ENCODE measurements around the gene KLHL21. TPM values are rescaled to one million over a fixed set of nuclear protein-coding genes. Genes with fewer than 3 reads are reported as not detected.

The KLHL21 gene
- total RNA-seq, 1 donor from 2014 or later = 20.0 TPM

GRCh38 chr1:6627031-6627430 is 24.4 kb upstream of the KLHL21 start:
- ATAC-seq = no peak
- DNase-seq (ENCODE audit: low spot score) = no peak

DNA sequence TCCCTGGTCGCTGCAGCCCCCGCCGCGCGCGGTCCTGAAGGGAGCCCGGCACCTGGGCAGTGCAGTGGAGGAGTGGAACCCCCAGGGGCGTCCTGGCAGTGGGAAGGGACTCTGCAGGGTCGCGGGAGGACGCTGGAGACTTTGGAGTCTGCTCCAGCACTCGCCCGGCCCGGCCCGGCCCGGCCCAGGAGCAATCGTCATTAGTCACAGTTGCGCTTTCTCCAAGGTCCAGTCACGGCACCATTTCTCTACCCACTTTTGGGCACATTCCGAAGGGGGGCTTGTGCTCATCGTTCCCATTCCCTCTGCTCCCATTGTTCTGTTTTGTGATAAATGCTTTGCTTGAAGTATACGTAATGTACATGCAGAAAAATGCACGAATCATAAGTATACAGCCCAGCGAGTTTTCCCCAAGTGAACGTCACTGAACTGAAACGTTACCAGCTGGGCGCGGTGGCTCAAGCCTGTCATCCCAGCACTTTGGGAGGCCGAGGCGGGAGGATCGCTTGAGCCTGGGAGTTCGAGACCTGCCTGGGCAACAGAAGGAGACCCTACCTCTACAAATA is 23.0 kb upstream of the KLHL21 start:
- ATAC-seq = peak; percentile 4

GRCh38 chr1:6624710-6625583 is 22.3 kb upstream of the KLHL21 start, which contains the start of gene THAP3:
Gene THAP3, plus strand, starts transcription at chr1:6624868. Its CDS starts 351 bp downstream, at chr1:6625219.
- DNase-seq (ENCODE audit: low spot score) (peak; percentile 90), ATAC-seq (peak; percentile 84)

More for the DNA sequence above, 23.0 kb upstream of the KLHL21 start:
- DNase-seq (ENCODE audit: low spot score) = no peak

- DNase-seq (ENCODE audit: low spot score) = peak; percentile 75
- ATAC-seq = peak; percentile 10
Measured at GRCh38 chr1:6623269-6623965, 20.7 kb upstream of the KLHL21 start.

DNA sequence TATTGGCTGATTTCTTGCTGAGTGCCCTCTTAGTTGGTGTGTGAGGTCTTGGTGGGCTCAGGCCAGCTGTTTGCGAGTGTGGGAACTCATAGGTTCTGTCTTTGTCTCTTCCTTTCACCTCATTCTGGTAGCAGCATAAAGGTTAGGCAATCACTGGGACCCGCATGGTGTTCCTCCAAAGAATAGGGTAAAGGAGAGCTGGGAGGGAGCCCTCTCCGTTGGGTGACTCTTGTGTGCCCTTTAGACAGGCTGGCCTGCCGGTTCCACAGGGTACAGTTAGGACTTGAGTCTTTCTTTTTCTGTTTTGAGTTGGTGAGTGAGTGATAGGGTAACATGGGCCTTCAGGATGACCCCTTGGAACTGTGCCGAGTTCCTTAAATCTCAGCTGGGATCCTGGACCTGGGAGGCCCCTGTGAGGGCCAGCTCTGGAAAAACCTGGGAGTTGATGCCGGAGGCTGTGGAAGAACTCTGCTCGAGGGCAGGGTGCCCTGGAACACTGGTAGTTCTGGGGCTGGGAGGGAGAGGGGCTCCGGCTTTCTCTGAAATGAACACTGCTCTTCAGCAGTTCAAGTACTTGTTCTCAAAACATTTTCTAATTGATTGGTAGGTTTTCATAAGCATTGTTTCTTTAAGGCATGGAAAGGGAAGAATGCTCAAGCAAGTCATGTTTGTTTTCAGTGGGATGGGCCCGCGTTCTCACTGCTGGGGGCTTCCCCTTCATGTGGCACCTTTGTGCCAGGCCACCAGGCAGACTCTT is 19.9 kb upstream of the KLHL21 start:
- DNase-seq (ENCODE audit: low spot score) (no peak), ATAC-seq (peak; percentile 20)

- peak; percentile 67 for ATAC-seq
- DNase-seq (ENCODE audit: low spot score) = peak; percentile 79
Measured at GRCh38 chr1:6621429-6622391, 19.0 kb upstream of the KLHL21 start.

- no peak for ATAC-seq
- no peak for DNase-seq (ENCODE audit: low spot score)
Measured at GRCh38 chr1:6619045-6619444, 16.4 kb upstream of the KLHL21 start.

DNA sequence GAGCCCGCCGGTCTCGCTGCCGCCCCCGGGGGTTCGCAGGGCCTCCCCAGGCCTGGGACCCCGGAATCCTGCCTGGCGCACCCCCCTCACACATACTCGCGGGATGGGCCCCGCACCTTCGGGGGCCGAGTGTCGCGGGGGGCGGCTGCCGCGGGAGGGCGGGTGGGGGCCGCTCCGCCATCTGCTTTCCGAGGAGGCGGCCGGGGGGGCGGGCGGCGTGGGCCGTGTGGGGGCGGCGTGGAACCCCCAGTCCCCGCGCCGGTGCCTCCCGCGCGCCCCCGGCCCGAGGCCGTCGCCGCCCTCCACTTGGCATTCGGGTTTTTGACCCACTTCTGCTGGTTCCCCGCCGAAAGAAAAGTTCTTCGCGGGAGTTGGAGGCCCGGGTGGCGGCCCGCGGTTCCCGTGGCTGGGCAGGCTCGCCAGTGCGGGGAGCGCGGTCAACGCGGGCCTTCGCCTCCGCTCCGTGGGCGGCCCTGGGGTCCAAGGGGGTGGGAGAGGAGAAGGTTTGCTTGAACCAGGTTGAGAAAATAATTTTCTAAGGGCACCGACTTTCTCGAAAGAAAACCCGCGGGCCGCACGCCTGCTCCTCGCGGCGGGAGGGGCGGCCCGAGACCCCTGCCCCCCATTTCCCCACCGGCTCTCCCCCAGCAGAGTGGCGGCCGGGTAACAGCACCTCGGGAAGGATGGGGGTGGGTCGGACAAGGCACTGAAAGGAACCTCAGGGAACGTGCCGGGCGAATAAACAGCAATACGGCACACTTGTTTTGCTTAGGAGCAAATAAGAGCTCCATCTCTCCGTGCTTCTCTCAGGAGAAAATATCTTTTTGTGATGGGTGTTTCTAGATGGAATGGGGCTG is 12.5 kb upstream of the KLHL21 start:
- ATAC-seq = no peak
- no peak for DNase-seq (ENCODE audit: low spot score)

DNA sequence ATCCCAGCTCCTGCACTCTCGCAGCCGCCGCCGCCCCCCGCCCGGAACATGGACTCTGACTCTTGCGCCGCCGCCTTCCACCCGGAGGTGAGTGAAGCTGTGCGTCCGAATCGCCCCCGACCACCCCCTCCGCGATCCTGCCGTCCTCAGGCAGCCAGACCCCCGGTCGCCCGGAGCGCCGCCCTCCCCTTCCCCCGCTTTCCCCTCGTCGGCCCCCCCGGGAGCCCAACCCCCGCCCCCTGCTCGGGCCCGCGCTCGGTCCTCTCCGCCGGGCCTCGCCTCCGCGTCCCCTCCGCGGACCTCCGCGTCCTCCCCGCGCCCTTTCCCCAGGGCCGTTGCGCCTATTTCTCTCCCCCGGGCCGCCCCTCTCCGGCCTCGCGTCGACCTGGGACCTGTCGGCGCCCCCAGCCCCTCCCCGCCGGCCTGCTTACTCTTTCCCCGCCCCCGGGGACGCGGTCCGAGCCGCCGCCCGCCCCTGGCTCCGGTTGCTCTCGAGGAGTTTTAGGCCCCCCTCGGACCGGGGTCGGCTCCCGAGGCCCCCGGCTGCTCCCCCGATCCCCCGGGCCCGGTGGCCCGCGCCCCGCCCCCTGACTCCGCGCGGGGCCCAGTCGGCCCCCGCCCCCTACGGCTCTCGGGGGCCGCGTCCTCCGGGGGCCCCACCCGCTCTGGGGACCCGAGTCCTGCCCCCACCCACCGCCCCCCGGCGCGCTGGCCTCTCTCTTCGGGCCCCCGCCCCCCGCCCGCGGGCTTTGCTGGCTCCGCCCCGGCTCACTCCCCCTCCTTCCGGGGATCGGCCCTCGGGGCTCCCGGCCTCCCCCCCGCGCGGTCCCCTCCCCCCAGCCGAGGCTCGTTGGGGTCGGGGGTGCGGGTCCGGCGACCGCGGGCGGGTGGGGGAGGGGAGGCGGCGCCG is 11.6 kb upstream of the KLHL21 start:
- peak; percentile 8 for ATAC-seq
- peak; percentile 69 for DNase-seq (ENCODE audit: low spot score)

DNA sequence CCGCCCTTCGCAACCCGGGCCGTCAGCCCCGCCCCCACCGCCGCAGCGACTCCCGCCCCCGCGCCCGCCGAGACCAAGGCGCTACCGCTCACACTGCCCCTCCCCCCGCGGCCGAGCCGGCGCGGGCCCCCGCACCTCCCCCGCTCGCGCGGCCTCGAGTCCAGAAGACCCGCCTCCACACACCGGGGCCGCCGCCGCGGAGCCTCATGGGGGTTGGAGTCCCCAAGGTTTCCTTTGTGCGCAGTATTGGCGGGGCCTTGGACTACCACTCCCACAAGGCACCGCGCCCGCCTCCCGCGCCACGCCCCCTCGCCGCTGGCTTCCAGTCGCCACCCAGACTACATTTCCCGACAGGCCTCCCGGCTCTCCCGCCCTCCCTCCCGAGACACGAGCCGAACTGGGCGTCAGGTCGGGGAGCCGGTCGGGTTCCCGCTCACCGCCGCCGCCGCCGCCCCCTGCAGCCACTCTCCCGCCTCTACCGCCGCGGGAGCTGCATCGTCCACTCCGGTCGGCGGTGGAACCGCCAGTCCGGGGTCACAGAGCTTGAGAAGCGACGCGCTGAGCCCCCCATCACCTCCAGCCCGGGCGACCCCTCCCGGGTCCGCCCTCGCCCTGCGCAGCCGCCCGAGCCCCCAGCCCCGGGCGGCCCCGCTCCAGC is 10.8 kb upstream of the KLHL21 start, which contains the start of gene PHF13:
PHF13 (plus strand) TSS at position 371 of the 658 bp plus-strand sequence. CDS start 336 bp downstream, outside the sequence.
- DNase-seq (ENCODE audit: low spot score) = peak; percentile 100
- ATAC-seq = peak; percentile 92

- ATAC-seq = peak; percentile 66
- peak; percentile 66 for DNase-seq (ENCODE audit: low spot score)
Measured at GRCh38 chr1:6612641-6613360, 10.1 kb upstream of the KLHL21 start.

DNA sequence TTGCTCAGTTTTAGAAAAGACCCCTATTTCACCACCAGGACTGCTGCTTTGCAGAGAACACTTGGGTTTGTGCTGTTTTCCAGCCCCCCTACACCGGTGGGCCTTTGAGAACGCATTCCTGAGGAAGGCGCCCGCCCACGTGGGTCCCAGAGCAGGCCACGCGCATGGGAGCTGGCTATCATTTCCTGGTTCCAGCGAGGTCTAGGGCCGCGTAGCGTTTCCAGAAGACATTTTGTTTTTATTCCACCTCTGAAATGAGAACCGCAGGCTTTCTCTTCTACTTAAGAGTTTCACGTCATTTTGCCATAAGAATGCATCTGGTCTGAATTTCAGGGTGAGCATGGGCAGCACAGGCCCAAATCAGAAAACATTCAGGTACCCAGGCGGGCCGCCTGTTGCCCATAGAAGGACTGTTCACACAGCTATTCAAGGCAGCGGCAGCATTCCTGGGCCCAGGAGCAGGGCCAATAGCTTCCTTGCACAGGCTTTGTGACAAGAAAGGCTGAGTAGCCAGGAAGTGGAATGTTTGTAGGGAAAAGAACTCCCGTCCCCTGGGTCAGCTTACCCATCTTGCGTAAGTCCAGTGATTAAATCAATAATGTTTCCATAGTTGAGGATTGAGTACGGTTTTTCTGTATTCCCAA is 1.4 kb upstream of the KLHL21 start:
- peak; percentile 88 for DNase-seq (ENCODE audit: low spot score)
- ATAC-seq = peak; percentile 32

DNA sequence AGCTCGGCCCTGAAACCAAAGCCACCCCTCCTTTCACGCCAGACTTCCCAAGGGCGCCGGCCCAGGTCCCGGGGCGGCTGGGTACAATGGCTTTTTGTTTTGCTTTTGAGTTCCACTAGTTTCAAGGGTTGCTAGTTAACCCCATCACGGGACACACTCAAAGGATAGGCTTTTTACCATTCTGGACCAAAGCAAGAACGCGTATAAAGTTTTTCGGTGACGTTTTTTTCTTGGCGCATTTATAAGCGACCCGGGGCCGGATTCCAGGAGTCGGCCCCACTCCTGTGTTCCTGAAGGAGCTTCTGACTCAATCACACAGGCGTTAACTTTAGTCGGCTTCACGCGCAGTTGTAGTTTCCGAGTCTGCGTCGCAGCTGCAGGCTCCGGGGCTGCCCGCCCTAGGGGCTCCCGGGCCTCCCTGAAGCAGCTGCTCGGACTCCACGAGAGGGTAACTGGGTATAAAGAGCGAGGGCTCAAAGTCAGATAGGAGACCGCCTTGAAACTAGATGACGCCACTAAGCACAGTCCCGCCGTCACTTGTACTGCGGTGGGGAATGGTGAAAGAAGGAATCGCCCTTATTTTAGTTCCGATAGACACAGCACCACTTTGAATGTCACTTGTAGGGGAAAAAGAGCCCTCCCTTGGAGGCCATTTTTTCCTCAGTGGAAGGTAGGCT is 707 bp upstream of the KLHL21 start:
- peak; percentile 18 for ATAC-seq
- peak; percentile 59 for DNase-seq (ENCODE audit: low spot score)

DNA sequence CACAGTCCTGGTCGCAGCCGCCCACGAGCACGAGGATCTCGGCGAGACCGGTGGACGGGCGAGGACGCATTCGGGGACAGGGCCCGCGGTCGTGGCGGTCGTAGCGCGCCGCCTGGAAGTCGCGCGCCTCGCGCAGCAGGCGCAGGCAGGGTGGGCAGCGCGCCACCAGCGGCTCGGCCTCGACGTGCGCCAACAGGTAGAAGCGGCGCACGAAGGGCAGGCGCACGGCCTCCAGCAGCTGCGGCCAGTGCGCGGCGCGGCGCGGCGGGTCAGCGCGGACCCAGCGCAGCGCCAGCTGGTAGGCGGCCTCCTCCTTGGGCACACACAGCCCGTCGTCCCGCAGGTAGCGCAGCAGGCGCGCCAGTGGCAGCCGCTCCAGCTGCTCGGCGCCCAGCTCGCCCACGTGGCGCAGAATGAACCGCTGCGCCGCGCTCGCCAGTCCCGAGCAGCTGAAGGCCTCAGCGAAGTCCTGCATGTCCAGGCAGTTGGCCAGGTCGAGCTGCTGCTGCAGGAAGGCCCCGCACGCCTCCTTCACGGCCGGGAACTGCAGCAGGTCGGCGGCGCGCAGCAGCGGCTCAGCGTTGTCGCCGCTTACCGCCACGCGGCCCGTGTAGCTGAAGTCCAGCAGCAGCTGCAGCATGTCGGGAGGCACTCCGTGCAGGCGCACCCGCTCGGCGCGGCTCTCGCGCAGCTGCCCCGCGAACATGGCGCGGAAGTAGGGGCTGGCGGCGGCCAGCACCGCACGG is 573 bp downstream of the KLHL21 start:
- ATAC-seq (peak; percentile 47), DNase-seq (ENCODE audit: low spot score) (peak; percentile 82)

All from left lobe of liver (tissue), 2 donors.